Measurements from ENCODE around the gene MRPL1. TPM values are rescaled to one million over a fixed set of nuclear protein-coding genes. Genes with fewer than 3 reads are reported as not detected.

Gene MRPL1
- total and polyA plus RNA-seq, 2 of the 13 experiments (the other 11 are each of a cell fraction or from before 2014, with no cell fraction given) = 23.3 to 61.5 TPM

DNA sequence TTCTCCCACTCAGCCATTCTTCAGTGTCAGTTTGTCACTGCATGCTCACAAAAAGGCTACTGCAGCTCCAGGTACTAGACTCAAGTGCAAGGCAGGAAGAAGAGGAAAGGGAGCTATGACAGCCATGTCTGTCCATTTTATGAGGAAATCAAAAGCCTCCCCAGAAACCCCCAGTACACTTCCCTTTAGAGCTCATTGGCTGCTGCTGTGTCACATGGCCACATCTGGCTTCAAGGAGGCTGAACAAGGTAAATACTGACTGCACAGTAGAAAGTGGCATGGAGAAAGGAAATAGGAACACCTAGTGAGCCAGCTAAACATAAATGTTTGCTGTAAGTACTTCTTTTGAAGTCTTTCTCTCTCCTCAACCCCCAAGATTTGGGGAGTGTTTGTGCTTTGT lies 127.3 kb downstream of the MRPL1 start:
- H3K9me3 ChIP-seq (ENCODE audit: low read length) = no peaks in the 10 kb centered on the region
- no peak overlapping the region for H2AFZ ChIP-seq (ENCODE audit: low read length)
- H4K20me1 ChIP-seq (ENCODE audit: insufficient read depth, low read length) = no peaks in the 10 kb centered on the region
- FAIRE-seq (no peak), ATAC-seq (no peak), DNase-seq (ENCODE audit: low spot score) (no peak)
- no peak overlapping the region for H3K4me2 ChIP-seq (ENCODE audit: low read depth, low read length)
- no peaks in the 10 kb centered on the region for H3K27me3 ChIP-seq (ENCODE audit: control insufficient read depth in 1 of 2, insufficient read depth in 2 of 2, low read length in 2 of 2)
- H3K4me3 ChIP-seq (replicated peaks in 1 of 3; ENCODE audit: insufficient read depth in 1 of 3, low read depth in 2 of 3, low read length in 3 of 3) = no peak overlapping the region
- no peaks in the 10 kb centered on the region for H3K36me3 ChIP-seq (replicated peaks in 1 of 2; ENCODE audit: control insufficient read depth in 1 of 2, insufficient read depth in 2 of 2, low read length in 2 of 2)
- H3K27ac ChIP-seq (ENCODE audit: extremely low read length, insufficient read depth, low read length) = no peak overlapping the region
- in situ Hi-C loops (cut with HindIII; ENCODE audit: extremely low pct_ligation_motif_present, low pct_unique_long_range_greater_than_20kb) (loop anchor here (5.0 kb wide), 1 partner anchor 67 kb away; the partner anchor contains the start of gene FRAS1), intact Hi-C loops (cut with micrococcal nuclease; ENCODE audit: unreplicated experiment) (no loop called here)
- H3K79me2 ChIP-seq (ENCODE audit: insufficient read depth, low read length) = no peaks in the 10 kb centered on the region
- CTCF ChIA-PET (ENCODE audit: low intra/inter-chr PET ratio, low total read pairs) = no interaction called here
- H3K9ac ChIP-seq (ENCODE audit: insufficient read depth, low read depth, low read length) = no peak overlapping the region
- H3K4me1 ChIP-seq (ENCODE audit: insufficient read depth, low read length) = peaks cover 30% of the 10 kb centered on the region
- TF ChIP-seq NFYB (CRISPR knock-in tag; IDR thresholded peaks at IDR 0.05) (peak; percentile 73), ZNF12 (CRISPR knock-in tag; IDR thresholded peaks at IDR 0.05) (0 out of 2 replicates have a peak, but pooled peaks have one; percentile 50), ZNF446 (CRISPR knock-in tag; IDR thresholded peaks at IDR 0.05) (no peak), SMAD3 (CRISPR knock-in tag; IDR thresholded peaks at IDR 0.05) (0 out of 2 replicates have a peak, but pooled peaks have one; percentile 27), NFYC (CRISPR knock-in tag; IDR thresholded peaks at IDR 0.05) (peak; percentile 71)
- TF ChIP-seq, protein P1, sequence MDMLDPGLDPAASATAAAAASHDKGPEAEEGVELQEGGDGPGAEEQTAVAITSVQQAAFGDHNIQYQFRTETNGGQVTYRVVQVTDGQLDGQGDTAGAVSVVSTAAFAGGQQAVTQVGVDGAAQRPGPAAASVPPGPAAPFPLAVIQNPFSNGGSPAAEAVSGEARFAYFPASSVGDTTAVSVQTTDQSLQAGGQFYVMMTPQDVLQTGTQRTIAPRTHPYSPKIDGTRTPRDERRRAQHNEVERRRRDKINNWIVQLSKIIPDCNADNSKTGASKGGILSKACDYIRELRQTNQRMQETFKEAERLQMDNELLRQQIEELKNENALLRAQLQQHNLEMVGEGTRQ (IDR thresholded peaks at IDR 0.05; ENCODE audit: low read depth, low read length) = 0 out of 2 replicates have a peak, but pooled peaks have one; percentile 39
- TF ChIP-seq, protein P1 (CRISPR knock-in tag; IDR thresholded peaks at IDR 0.05; ENCODE audit: borderline replicate concordance) = peak; percentile 31; the same call in 1 of the 2 replicates
- BruUV-seq (replicated peaks) = no TSS peak
- POLR2A ChIA-PET = interaction anchor here (0.8 to 2.1 kb wide), 4 partner anchors 24 to 70 kb away, joined by 3 to 13 read pairs (median 10); partner anchors contain the start of gene FRAS1

DNA sequence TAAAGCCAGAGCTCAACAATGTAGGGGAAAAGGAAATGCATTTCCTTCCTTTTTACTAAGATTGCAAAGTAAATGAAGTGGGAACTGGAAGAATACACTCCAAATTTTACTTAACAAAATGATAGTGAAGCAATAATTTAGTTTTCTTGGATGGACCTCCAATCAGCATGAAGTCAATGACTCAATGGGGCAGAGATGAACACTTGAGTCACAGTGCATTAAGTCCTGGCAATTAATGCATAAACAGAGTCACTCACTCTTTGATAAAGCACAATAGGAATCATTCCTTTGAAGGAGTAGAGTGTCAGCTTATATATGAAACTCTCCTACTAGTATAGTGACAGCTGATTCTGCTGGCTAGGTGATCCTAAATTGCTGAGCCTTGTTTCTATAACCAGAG lies 127.8 kb downstream of the MRPL1 start:
- ChIA-PET POLR2A (interaction anchor here (1.5 to 2.1 kb wide), 3 partner anchors 24 to 69 kb away, joined by 6 to 13 read pairs (median 13); partner anchors contain the start of gene FRAS1), CTCF (ENCODE audit: low intra/inter-chr PET ratio, low total read pairs) (no interaction called here)
- H3K79me2 ChIP-seq (ENCODE audit: insufficient read depth, low read length) = no peaks in the 10 kb centered on the region
- BruUV-seq (replicated peaks) = no TSS peak
- H3K4me3 ChIP-seq (replicated peaks in 1 of 3; ENCODE audit: insufficient read depth in 1 of 3, low read depth in 2 of 3, low read length in 3 of 3) = no peak overlapping the region
- peaks cover 35% of the 10 kb centered on the region for H3K4me1 ChIP-seq (ENCODE audit: insufficient read depth, low read length)
- TF ChIP-seq ZNF883 (CRISPR knock-in tag; IDR thresholded peaks at IDR 0.05; ENCODE audit: not compliant biosample characterization) = no peak
- TF ChIP-seq SPEN (CRISPR knock-in tag; IDR thresholded peaks at IDR 0.05; ENCODE audit: low read depth) = no peak
- TF ChIP-seq ETV5 (CRISPR knock-in tag; IDR thresholded peaks at IDR 0.05; ENCODE audit: borderline replicate concordance) = no peak
- H3K9me3 ChIP-seq (ENCODE audit: low read length) = no peaks in the 10 kb centered on the region
- H4K20me1 ChIP-seq (ENCODE audit: insufficient read depth, low read length) = no peaks in the 10 kb centered on the region
- in situ Hi-C loops (cut with HindIII; ENCODE audit: extremely low pct_ligation_motif_present, low pct_unique_long_range_greater_than_20kb) = loop anchor here (5.0 kb wide), 1 partner anchor 67 kb away; the partner anchor contains the start of gene FRAS1
- H3K27me3 ChIP-seq (ENCODE audit: control insufficient read depth in 1 of 2, insufficient read depth in 2 of 2, low read length in 2 of 2) = no peaks in the 10 kb centered on the region
- no peak overlapping the region for H3K9ac ChIP-seq (ENCODE audit: insufficient read depth, low read depth, low read length)
- FAIRE-seq = no peak
- H2AFZ ChIP-seq (ENCODE audit: low read length) = no peak overlapping the region
- H3K4me2 ChIP-seq (ENCODE audit: low read depth, low read length) = no peak overlapping the region
- DNase-seq (ENCODE audit: low spot score) = no peak
- intact Hi-C loops (cut with micrococcal nuclease; ENCODE audit: unreplicated experiment) = no loop called here
- no peak for ATAC-seq
- no peaks in the 10 kb centered on the region for H3K36me3 ChIP-seq (replicated peaks in 1 of 2; ENCODE audit: control insufficient read depth in 1 of 2, insufficient read depth in 2 of 2, low read length in 2 of 2)
- H3K27ac ChIP-seq (ENCODE audit: extremely low read length, insufficient read depth, low read length) = no peak overlapping the region
